Left forelimb (tissue), 1 donor: Measurements from ENCODE around the gene SGPL1.

Source experiments
- DNase-seq: peaks from one replicate; pipeline ENCODE4 v3.0.0-alpha.2; 2018; ENCODE audit warnings: low spot score

Gene SGPL1

GRCh38 chr10:70810967-70811366, 4.8 kb upstream of the SGPL1 start:
- DNase-seq, result no peak

DNA sequence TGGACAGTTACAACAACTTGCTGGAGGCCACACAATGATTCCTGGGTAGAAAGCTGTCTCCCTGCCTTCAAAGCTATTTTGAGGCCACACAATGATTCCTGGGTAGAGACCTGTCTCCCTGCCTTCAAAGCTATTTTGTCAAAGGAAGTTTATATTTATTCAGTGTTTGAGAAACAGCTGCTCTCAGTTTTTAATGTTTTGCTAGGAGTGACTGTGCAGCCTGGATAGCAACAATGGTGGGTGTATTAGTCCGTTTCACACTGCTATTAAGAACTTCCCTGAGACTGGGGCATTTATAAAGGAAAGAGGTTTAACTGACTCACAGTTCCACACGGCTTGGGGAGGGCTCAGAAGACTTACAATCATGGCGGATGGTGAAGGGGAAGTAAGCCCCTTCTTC, 3.9 kb upstream of the SGPL1 start:
- DNase-seq, result no peak

- no peak for DNase-seq
These were observed 2.9 kb upstream of the SGPL1 start for GRCh38 chr10:70812814-70813213.

DNA sequence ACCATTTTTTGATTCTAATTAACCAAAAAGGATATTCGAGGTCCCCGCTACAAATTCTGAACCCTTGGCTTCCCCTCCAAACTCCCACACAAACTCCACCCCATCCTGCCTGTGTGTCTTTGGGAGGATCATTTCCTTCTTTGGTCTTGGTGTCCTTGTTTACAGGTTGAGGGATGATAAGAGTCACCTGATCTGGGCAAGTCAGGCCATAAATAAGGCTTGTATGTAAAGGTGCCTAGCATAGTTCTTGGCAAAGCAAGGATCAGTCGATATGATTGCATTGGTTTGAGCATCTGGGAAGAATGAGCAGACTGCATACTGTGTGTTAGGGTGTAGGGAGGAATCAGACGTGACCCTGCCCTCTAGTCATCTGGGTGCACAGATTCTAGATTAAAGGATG, 1.6 kb upstream of the SGPL1 start:
- no peak for DNase-seq

DNA sequence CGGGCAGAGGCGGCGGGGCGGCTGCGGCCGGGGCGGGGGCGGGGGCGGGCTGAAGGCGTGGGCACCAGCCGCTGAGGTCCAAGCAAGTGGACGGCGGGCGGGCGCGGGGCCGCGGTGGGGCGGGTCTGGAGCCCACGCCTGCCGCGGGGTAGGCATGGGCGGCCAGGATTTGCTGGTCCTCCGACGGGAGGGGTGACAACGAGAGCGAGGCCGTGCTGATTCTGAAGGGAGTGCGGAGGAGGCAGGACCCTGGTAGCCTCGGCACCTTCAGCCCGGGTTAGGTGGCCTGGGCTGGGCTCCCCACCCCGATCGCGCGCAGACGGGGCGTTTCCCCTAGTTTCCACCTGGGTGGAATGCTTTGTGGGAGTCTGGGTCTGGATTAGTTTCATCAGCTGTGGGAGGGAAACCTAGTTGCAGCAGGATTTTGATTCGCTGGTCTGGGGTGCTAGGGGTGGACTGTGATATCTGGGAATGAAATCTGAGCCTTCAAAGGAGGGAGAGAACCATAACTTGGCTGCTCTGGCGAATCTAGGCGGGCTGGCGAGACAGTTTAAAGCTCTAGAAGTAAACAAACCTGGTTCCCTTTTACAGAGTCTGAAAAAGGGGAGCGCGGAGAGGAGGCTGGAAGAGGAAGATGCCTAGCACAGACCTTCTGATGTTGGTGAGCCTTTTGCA, 609 bp downstream of the SGPL1 start:
- DNase-seq, result peak; percentile 84

- DNase-seq, result no peak
These were observed 5.4 kb downstream of the SGPL1 start for GRCh38 chr10:70820976-70821750.

GRCh38 chr10:70822076-70822820, 6.5 kb downstream of the SGPL1 start:
- no peak for DNase-seq

DNA sequence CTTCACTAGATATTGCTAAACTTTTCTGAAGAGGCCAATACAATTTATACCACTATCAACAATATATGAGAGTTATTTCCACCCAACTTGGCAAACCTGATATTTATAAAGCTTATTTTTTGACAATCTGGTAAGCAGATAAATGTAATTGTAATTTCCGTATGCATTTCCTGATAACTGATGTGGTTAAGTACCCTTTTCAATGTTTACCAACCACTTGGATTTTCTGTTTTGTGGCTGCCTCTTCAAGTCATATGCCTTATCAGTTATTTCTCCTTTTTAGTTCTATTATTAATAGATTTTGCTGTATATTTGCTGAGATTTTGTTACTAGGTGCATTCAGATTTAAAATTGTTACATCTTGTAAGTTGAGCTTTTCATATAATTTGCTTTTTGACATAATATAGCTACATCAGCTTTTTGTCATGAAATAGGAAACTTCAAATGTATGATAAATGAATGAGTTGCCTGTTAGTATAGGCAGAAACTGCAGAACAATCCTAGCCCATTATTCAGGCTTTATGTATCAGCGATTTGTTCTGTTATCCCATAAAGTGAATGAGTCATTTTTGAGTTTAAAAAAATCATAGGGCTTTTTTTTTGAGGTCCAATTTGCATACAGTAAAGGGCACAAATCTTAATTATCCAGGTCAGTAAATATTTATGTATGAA, 11.5 kb downstream of the SGPL1 start:
- no peak for DNase-seq

- no peak for DNase-seq
These were observed 13.2 kb downstream of the SGPL1 start for GRCh38 chr10:70828923-70829322.

GRCh38 chr10:70829543-70829942, 13.8 kb downstream of the SGPL1 start:
- DNase-seq, result no peak

- no peak for DNase-seq
These were observed 14.4 kb downstream of the SGPL1 start for GRCh38 chr10:70830164-70830563.

- no peak for DNase-seq
These were observed 16.5 kb downstream of the SGPL1 start for GRCh38 chr10:70832221-70832620.

DNA sequence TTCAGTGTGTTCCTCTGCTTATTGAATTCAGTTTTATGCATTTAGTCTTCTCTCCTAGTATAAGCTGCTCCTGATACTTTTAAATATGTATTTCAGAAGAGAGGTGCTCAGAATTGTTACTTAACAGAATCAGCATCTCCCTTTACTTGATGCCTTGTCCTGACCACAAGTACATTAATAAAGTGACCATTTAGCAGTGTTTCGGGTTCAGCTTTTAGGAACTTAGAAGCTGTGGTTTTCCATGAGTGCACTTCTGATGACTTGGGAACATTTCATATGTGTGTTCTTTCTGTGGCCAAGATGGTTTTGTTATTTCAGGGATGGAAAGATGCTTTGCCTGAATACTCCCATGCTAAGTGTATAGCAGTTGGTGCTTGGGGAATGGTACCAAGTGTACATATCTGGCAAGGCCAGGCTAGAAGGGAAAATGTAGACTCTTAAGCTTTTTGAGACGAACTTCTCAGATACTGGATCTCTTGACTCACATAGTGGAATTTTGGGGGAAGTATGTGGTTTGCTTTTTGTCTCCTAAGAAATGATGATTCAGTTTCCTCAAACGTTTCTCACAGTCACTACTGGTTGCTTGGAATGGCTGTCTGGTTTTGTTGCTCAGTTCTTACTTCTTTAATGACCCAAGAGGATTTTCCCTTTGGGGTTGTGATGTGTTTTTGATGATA, 17.2 kb downstream of the SGPL1 start:
- no peak for DNase-seq

- DNase-seq, result no peak
These were observed 17.9 kb downstream of the SGPL1 start for GRCh38 chr10:70833601-70834000.

DNA sequence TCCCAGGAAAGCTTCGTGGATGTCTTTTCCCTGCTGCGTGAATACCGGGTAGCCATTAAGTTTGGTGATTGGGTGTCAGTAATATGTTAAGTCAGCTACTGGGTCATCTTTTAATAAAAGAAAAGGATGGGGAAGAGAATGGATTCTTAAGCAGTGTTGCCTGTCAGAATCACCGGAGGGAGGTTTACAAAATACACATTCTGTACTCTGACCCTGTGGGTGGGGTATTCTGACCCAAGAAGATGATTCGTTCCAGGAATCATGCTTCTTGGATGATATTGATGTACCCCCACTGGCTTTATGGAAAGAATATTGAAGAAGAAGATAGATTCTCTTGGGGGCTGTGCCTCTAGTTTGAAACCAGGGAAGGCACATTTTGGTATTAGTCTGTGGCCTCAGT, 18.3 kb downstream of the SGPL1 start:
- DNase-seq, result no peak

DNA sequence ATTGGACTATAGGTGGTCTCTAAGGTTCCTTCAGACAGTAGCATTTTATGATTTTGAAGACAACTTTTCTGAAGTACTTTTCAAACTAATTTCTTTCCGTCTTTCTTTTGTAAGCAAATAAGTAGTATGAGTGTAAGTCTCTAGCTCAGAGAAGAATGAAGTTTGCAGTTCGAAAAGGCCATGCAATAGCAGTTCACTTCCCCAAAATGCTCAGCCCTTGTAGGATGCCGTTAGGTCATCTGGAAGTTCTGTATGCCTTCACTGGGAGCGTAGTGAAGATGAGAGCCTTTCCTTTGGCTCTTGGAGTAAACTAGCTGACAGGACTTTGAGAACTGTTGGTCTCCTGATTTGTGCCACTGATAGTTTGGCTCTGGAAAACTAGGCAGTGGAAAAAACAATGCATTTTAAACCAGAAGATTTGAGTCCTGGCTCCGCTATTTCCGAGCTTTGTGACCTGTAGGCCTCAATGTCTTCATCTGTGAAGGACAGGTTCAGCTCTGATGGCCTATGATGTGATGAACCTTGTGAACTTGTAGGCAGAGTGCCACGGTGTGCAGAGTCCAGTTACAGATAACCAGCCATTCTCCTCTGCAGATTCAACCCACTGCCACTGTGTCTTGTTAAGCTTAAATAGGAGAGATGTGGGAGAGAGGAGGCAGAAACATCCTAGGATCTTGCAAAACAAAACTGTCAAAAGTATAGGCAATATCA, 18.8 kb downstream of the SGPL1 start:
- DNase-seq, result no peak

- no peak for DNase-seq
These were observed 20.6 kb downstream of the SGPL1 start for GRCh38 chr10:70836319-70836718.

GRCh38 chr10:70837660-70838059, 21.9 kb downstream of the SGPL1 start:
- no peak for DNase-seq

- no peak for DNase-seq
These were observed 22.6 kb downstream of the SGPL1 start for GRCh38 chr10:70838270-70838805.

DNA sequence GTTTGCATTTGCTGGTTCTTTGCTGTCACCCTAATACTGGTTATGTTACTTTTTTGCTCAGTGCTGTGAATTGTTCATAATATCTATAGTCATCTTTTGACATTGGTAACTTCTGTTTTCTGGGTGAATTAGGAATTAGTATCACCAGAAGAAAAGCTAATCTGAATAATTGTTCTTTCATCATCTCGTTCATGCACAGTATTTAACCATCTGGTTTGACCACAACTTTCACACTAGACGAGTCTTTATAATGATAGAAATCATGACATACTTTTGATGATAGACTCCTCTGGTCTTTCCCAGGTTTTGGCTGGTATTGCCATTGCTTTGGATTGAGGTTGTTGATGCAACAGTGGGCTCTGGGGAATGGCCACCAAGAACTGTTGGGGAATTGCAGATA, 25.1 kb downstream of the SGPL1 start:
- no peak for DNase-seq

- no peak for DNase-seq
These were observed 27.6 kb downstream of the SGPL1 start for GRCh38 chr10:70843333-70843732.
